HG03378 (cell line): ENCODE data around the gene PLPP6.

Experiments
- ATAC-seq: cut with Tn5 transposase; IDR thresholded peaks from one replicate; pipeline ENCODE4 v1.9.1; 2021; ENCODE audit warnings: mild to moderate bottlenecking, moderate library complexity; ENCODE audit not compliant: unreplicated experiment

Gene PLPP6

GRCh38 chr9:4661611-4662010 is 483 bp upstream of the PLPP6 start:
- ATAC-seq, result no peak

GRCh38 chr9:4662989-4663792 is 1.1 kb downstream of the PLPP6 start:
- no peak for ATAC-seq

GRCh38 chr9:4663956-4664355 is 1.9 kb downstream of the PLPP6 start:
- no peak for ATAC-seq

GRCh38 chr9:4665357-4665756 is 3.3 kb downstream of the PLPP6 start:
- no peak for ATAC-seq

GRCh38 chr9:4666042-4666699 is 4.1 kb downstream of the PLPP6 start, which contains the start of gene SPATA6L:
SPATA6L (minus strand) TSS chr9:4666480; CDS start chr9:4666250, 230 bp downstream.
- no peak for ATAC-seq

- ATAC-seq, result no peak
Measured at GRCh38 chr9:4667681-4668080, 5.6 kb downstream of the PLPP6 start.

- ATAC-seq, result no peak
Measured at GRCh38 chr9:4668604-4669003, 6.5 kb downstream of the PLPP6 start.

- no peak for ATAC-seq
Measured at GRCh38 chr9:4669890-4670289, 7.8 kb downstream of the PLPP6 start.

GRCh38 chr9:4670591-4670990 is 8.5 kb downstream of the PLPP6 start:
- no peak for ATAC-seq

GRCh38 chr9:4671737-4672136 is 9.6 kb downstream of the PLPP6 start:
- no peak for ATAC-seq

- ATAC-seq, result no peak
Measured at GRCh38 chr9:4674783-4675182, 12.7 kb downstream of the PLPP6 start.

GRCh38 chr9:4677392-4677791 is 15.3 kb downstream of the PLPP6 start:
- ATAC-seq, result no peak

GRCh38 chr9:4678679-4679267 is 16.7 kb downstream of the PLPP6 start:
- ATAC-seq, result peak; percentile 12

GRCh38 chr9:4679268-4680172 is 17.4 kb downstream of the PLPP6 start, which contains the start of gene CDC37L1:
CDC37L1 (plus strand) TSS chr9:4679569; CDS start chr9:4679768, 199 bp downstream.
- ATAC-seq, result peak; percentile 91

- peak; percentile 1 for ATAC-seq
Measured at GRCh38 chr9:4680173-4680525, 18.1 kb downstream of the PLPP6 start.

GRCh38 chr9:4680750-4681149 is 18.7 kb downstream of the PLPP6 start:
- no peak for ATAC-seq

GRCh38 chr9:4684820-4685219 is 22.7 kb downstream of the PLPP6 start:
- ATAC-seq, result no peak

GRCh38 chr9:4686112-4686511 is 24.0 kb downstream of the PLPP6 start:
- ATAC-seq, result no peak

- no peak for ATAC-seq
Measured at GRCh38 chr9:4686584-4686983, 24.5 kb downstream of the PLPP6 start.

- no peak for ATAC-seq
Measured at GRCh38 chr9:4689021-4689420, 26.9 kb downstream of the PLPP6 start.

- ATAC-seq, result peak; percentile 55
Measured at GRCh38 chr9:4689687-4690104, 27.6 kb downstream of the PLPP6 start.
